ENCODE measurements around the gene ARV1. TPM values are rescaled to one million over a fixed set of nuclear protein-coding genes. Genes with fewer than 3 reads are reported as not detected.
"Not testable (repeated sequence)": the region's sequence is repeated elsewhere in the genome, so short reads cannot be mapped to it uniquely, and the experiment has no call there.

ARV1 gene
- total RNA-seq, 2 donors from 2014 or later: 12.3 to 20.4 TPM

- ATAC-seq (ENCODE audit: insufficient number of reproducible peaks, low FRiP score, low read depth) (no peak), DNase-seq (ENCODE audit: low spot score) (no peak)
- no peaks in the 10 kb centered on the region for H3K27me3 ChIP-seq (replicated peaks; ENCODE audit: insufficient read depth)
- no peak overlapping the region for H3K4me3 ChIP-seq
- no peak overlapping the region for H3K27ac ChIP-seq
- H3K9me3 ChIP-seq: peaks cover 20% of the 10 kb centered on the region
- H3K4me1 ChIP-seq (ENCODE audit: control insufficient read depth in 1 of 2, low read depth in 2 of 2): no peaks in the 10 kb centered on the region
- TF ChIP-seq CTCF (IDR thresholded peaks at IDR 0.05): no peak
- H3K36me3 ChIP-seq: peaks cover 33% of the 10 kb centered on the region
These were observed 21.7 kb downstream of the ARV1 start for GRCh38 chr1:231000639-231001038.

GRCh38 chr1:231001892-231002291 is 23.0 kb downstream of the ARV1 start:
- no peaks in the 10 kb centered on the region for H3K27me3 ChIP-seq (replicated peaks; ENCODE audit: insufficient read depth)
- H3K4me3 ChIP-seq: no peak overlapping the region
- no peak overlapping the region for H3K27ac ChIP-seq
- no peak for ATAC-seq (ENCODE audit: insufficient number of reproducible peaks, low FRiP score, low read depth)
- no peaks in the 10 kb centered on the region for H3K4me1 ChIP-seq (ENCODE audit: control insufficient read depth in 1 of 2, low read depth in 2 of 2)
- H3K36me3 ChIP-seq: peaks cover 33% of the 10 kb centered on the region
- H3K9me3 ChIP-seq: peaks cover 25% of the 10 kb centered on the region
- TF ChIP-seq CTCF (IDR thresholded peaks at IDR 0.05): no peak
- no peak for DNase-seq (ENCODE audit: low spot score)

GRCh38 chr1:231007535-231007934 is 28.6 kb downstream of the ARV1 start:
- H3K27me3 ChIP-seq (replicated peaks; ENCODE audit: insufficient read depth); ATAC-seq (ENCODE audit: insufficient number of reproducible peaks, low FRiP score, low read depth); H3K4me1 ChIP-seq (ENCODE audit: control insufficient read depth in 1 of 2, low read depth in 2 of 2); H3K4me3 ChIP-seq; H3K27ac ChIP-seq; H3K36me3 ChIP-seq; DNase-seq (ENCODE audit: low spot score): not testable (repeated sequence)
- peaks cover 30% of the 10 kb centered on the region for H3K9me3 ChIP-seq

- no peaks in the 10 kb centered on the region for H3K4me1 ChIP-seq (ENCODE audit: control insufficient read depth in 1 of 2, low read depth in 2 of 2)
- no peak for ATAC-seq (ENCODE audit: insufficient number of reproducible peaks, low FRiP score, low read depth)
These were observed 32.5 kb downstream of the ARV1 start for GRCh38 chr1:231011360-231011759.

GRCh38 chr1:231011963-231012362 is 33.1 kb downstream of the ARV1 start:
- Histone ChIP-seq H3K36me3 (no peaks in the 10 kb centered on the region), H3K4me3 (no peak overlapping the region), H3K4me1 (ENCODE audit: control insufficient read depth in 1 of 2, low read depth in 2 of 2) (no peaks in the 10 kb centered on the region), H3K27ac (no peak overlapping the region), H3K27me3 (replicated peaks; ENCODE audit: insufficient read depth) (no peaks in the 10 kb centered on the region), H3K9me3 (peaks cover 4% of the 10 kb centered on the region)
- ATAC-seq (ENCODE audit: insufficient number of reproducible peaks, low FRiP score, low read depth) (no peak), DNase-seq (ENCODE audit: low spot score) (no peak)
- TF ChIP-seq CTCF (IDR thresholded peaks at IDR 0.05): no peak

More at GRCh38 chr1:231011360-231011759, 32.5 kb downstream of the ARV1 start:
- Histone ChIP-seq H3K36me3 (no peaks in the 10 kb centered on the region), H3K9me3 (peaks cover 6% of the 10 kb centered on the region), H3K4me3 (no peak overlapping the region), H3K27me3 (replicated peaks; ENCODE audit: insufficient read depth) (no peaks in the 10 kb centered on the region), H3K27ac (no peak overlapping the region)
- DNase-seq (ENCODE audit: low spot score): no peak
- TF ChIP-seq CTCF (IDR thresholded peaks at IDR 0.05): no peak

- TF ChIP-seq CTCF (IDR thresholded peaks at IDR 0.05): no peak
- no peak for DNase-seq (ENCODE audit: low spot score)
- H3K9me3 ChIP-seq: no peaks in the 10 kb centered on the region
- no peaks in the 10 kb centered on the region for H3K27me3 ChIP-seq (replicated peaks; ENCODE audit: insufficient read depth)
- no peak overlapping the region for H3K27ac ChIP-seq
- no peaks in the 10 kb centered on the region for H3K36me3 ChIP-seq
- no peak overlapping the region for H3K4me3 ChIP-seq
- no peak for ATAC-seq (ENCODE audit: insufficient number of reproducible peaks, low FRiP score, low read depth)
- no peaks in the 10 kb centered on the region for H3K4me1 ChIP-seq (ENCODE audit: control insufficient read depth in 1 of 2, low read depth in 2 of 2)
These were observed 34.6 kb downstream of the ARV1 start for GRCh38 chr1:231013391-231014015.

Measured in thoracic aorta (tissue), 2 donors.